Spinal cord (tissue), 10 donors: ENCODE data around the gene PPP2R2C. TPM values are rescaled to one million over a fixed set of nuclear protein-coding genes. Genes with fewer than 3 reads are reported as not detected.

Experiments used
- DNase-seq, 6 donors: peaks; one replicate each; pipeline versions ENCODE4 v3.0.0 to v3.0.0-alpha.2; 2013 to 2015; ENCODE audit warnings: low spot score in 6 of 6, low read depth in 4 of 6
- H3K27ac ChIP-seq: one replicate; pipeline ENCODE4 v1.5.1; 2013; ENCODE audit warnings: low read depth, low read length, control low read depth
- H3K27me3 ChIP-seq: one replicate; pipeline ENCODE4 v1.6.1; 2013; ENCODE audit warnings: low read length; ENCODE audit not compliant: control insufficient read depth, insufficient read depth
- H3K36me3 ChIP-seq: one replicate; pipeline ENCODE4 v1.6.1; 2013; ENCODE audit warnings: low read length; ENCODE audit not compliant: control insufficient read depth, insufficient read depth
- H3K4me1 ChIP-seq: one replicate; pipeline ENCODE4 v1.6.1; 2013; ENCODE audit warnings: low read length; ENCODE audit not compliant: control insufficient read depth, insufficient read depth
- H3K4me3 ChIP-seq: one replicate; pipeline ENCODE4 v1.5.1; 2013; ENCODE audit warnings: low read depth, low read length, control low read depth
- H3K9me3 ChIP-seq: one replicate; pipeline ENCODE4 v1.6.1; 2013; ENCODE audit warnings: low read length; ENCODE audit not compliant: control insufficient read depth, insufficient read depth
- WGBS: methylation state at CpG from one replicate; pipeline ENCODE4 v1.1.5; 2013; ENCODE audit warnings: missing lambda C conversion rate; ENCODE audit not compliant: insufficient coverage; 5-methylcytosine and 5-hydroxymethylcytosine counted together
- polyA plus RNA-seq, 2 donors: library from polyadenylated mRNA; unstranded; fragments of 120-200 nt; gene quantifications; one replicate each; pipeline ENCODE4 v1.2.1, GENCODE V29; 2013; ENCODE audit not compliant: insufficient read length in 2 of 2
- total RNA-seq, 2 donors: library from RNA; depleted of rRNA in 1 of 2; stranded (reverse); fragments of 120-200 nt in 1 of 2; fragments of >200 nt in 1 of 2; gene quantifications; one replicate each; pipeline versions ENCODE4 v1.2.3 to v1.2.4, GENCODE V29; 2013 to 2014
- donor health status: healthy.

Gene PPP2R2C
- total and polyA plus RNA-seq, 4 donors, result 17.2 to 114 (median 75.1) TPM

GRCh38 chr4:6471307-6472007 lies 957 bp downstream of the PPP2R2C start:
- Histone ChIP-seq H3K27me3 (peaks cover 14% of the 10 kb centered on the region), H3K9me3 (no peaks in the 10 kb centered on the region), H3K4me1 (peaks cover 30% of the 10 kb centered on the region), H3K27ac (no peak overlapping the region), H3K36me3 (no peaks in the 10 kb centered on the region), H3K4me3 (peak overlapping the region; percentile 24)
- WGBS, result 7% methylated on average over 8 of the region's 28 CpGs
- DNase-seq, result peak in 2 of 6 donors; percentile 55 to 68

GRCh38 chr4:6470502-6471306 lies 1.7 kb downstream of the PPP2R2C start:
- WGBS, result under 1% methylated on average over 84 of the region's 85 CpGs
- Histone ChIP-seq H3K4me1 (peaks cover 30% of the 10 kb centered on the region), H3K4me3 (peak overlapping the region; percentile 28), H3K36me3 (no peaks in the 10 kb centered on the region), H3K9me3 (no peaks in the 10 kb centered on the region), H3K27me3 (peaks cover 14% of the 10 kb centered on the region), H3K27ac (no peak overlapping the region)
- DNase-seq, result peak in 2 of 6 donors; percentile 65 to 67

GRCh38 chr4:6469898-6470501 lies 2.4 kb downstream of the PPP2R2C start:
- no peak overlapping the region for H3K27ac ChIP-seq
- H3K4me1 ChIP-seq, result peaks cover 30% of the 10 kb centered on the region
- H3K4me3 ChIP-seq, result peak overlapping the region; percentile 28
- H3K27me3 ChIP-seq, result peaks cover 14% of the 10 kb centered on the region
- no peak for DNase-seq
- H3K36me3 ChIP-seq, result no peaks in the 10 kb centered on the region
- H3K9me3 ChIP-seq, result no peaks in the 10 kb centered on the region
- 34% methylated on average over 18 of the region's 18 CpGs for WGBS

GRCh38 chr4:6469144-6469543 lies 3.3 kb downstream of the PPP2R2C start:
- Histone ChIP-seq H3K27ac (no peak overlapping the region), H3K9me3 (no peaks in the 10 kb centered on the region)

GRCh38 chr4:6468376-6468775 lies 4.0 kb downstream of the PPP2R2C start:
- DNase-seq, result no peak
- WGBS, result 90% methylated on average over 1 of the region's 1 CpG
- Histone ChIP-seq H3K27me3 (peaks cover 14% of the 10 kb centered on the region), H3K4me1 (peaks cover 30% of the 10 kb centered on the region), H3K4me3 (no peak overlapping the region), H3K36me3 (peaks cover 1% of the 10 kb centered on the region), H3K9me3 (no peaks in the 10 kb centered on the region), H3K27ac (no peak overlapping the region)

More at GRCh38 chr4:6469144-6469543, 3.3 kb downstream of the PPP2R2C start:
- 25% methylated on average over 3 of the region's 3 CpGs for WGBS
- no peak for DNase-seq
- Histone ChIP-seq H3K4me1 (peaks cover 30% of the 10 kb centered on the region), H3K27me3 (peaks cover 14% of the 10 kb centered on the region), H3K36me3 (no peaks in the 10 kb centered on the region), H3K4me3 (no peak overlapping the region)

- Histone ChIP-seq H3K9me3 (no peaks in the 10 kb centered on the region), H3K4me1 (peaks cover 30% of the 10 kb centered on the region), H3K4me3 (no peak overlapping the region), H3K27ac (no peak overlapping the region), H3K27me3 (peaks cover 10% of the 10 kb centered on the region), H3K36me3 (peaks cover 3% of the 10 kb centered on the region)
- DNase-seq, result no peak
- WGBS, result 79% methylated on average over 6 of the region's 6 CpGs
These were observed 4.8 kb downstream of the PPP2R2C start for GRCh38 chr4:6467600-6467999.

- Histone ChIP-seq H3K4me3 (no peak overlapping the region), H3K27ac (no peak overlapping the region), H3K36me3 (peaks cover 4% of the 10 kb centered on the region), H3K4me1 (peaks cover 34% of the 10 kb centered on the region), H3K9me3 (no peaks in the 10 kb centered on the region), H3K27me3 (peaks cover 10% of the 10 kb centered on the region)
- WGBS, result 69% methylated on average over 7 of the region's 9 CpGs
- no peak for DNase-seq
These were observed 5.5 kb downstream of the PPP2R2C start for GRCh38 chr4:6466756-6467381.

GRCh38 chr4:6465955-6466354 lies 6.5 kb downstream of the PPP2R2C start:
- Histone ChIP-seq H3K27ac (no peak overlapping the region), H3K4me1 (peaks cover 34% of the 10 kb centered on the region), H3K36me3 (peaks cover 6% of the 10 kb centered on the region), H3K9me3 (no peaks in the 10 kb centered on the region), H3K27me3 (peaks cover 4% of the 10 kb centered on the region), H3K4me3 (no peak overlapping the region)
- DNase-seq, result no peak
- WGBS, result 89% methylated on average over 11 of the region's 11 CpGs

GRCh38 chr4:6464842-6465588 lies 7.4 kb downstream of the PPP2R2C start:
- H3K27me3 ChIP-seq, result peaks cover 4% of the 10 kb centered on the region
- H3K4me1 ChIP-seq, result peaks cover 31% of the 10 kb centered on the region

More at GRCh38 chr4:6464842-6465588, 7.4 kb downstream of the PPP2R2C start:
- H3K4me3 ChIP-seq, result no peak overlapping the region
- H3K9me3 ChIP-seq, result no peaks in the 10 kb centered on the region
- WGBS, result 83% methylated on average over 2 of the region's 7 CpGs
- H3K27ac ChIP-seq, result no peak overlapping the region
- no peak for DNase-seq
- peaks cover 6% of the 10 kb centered on the region for H3K36me3 ChIP-seq
